ENCODE data around the gene LRCH3.

LRCH3 gene

GRCh38 chr3:197791892-197792647 lies 1.0 kb downstream of the LRCH3 start:
- no peak for DNase-seq (ENCODE audit: low read depth in 2 of 3, low spot score in 2 of 3)

- DNase-seq (ENCODE audit: low read depth in 2 of 3, low spot score in 2 of 3), result no peak
These were observed 2.2 kb downstream of the LRCH3 start for GRCh38 chr3:197793247-197793646.

- DNase-seq (ENCODE audit: low read depth in 2 of 3, low spot score in 2 of 3), result no peak
These were observed 3.1 kb downstream of the LRCH3 start for GRCh38 chr3:197794115-197794514.

GRCh38 chr3:197795200-197795599 lies 4.1 kb downstream of the LRCH3 start:
- DNase-seq (ENCODE audit: low read depth in 2 of 3, low spot score in 2 of 3), result no peak

- no peak for DNase-seq (ENCODE audit: low read depth in 2 of 3, low spot score in 2 of 3)
These were observed 5.0 kb downstream of the LRCH3 start for GRCh38 chr3:197796087-197796486.

GRCh38 chr3:197798863-197799262 lies 7.8 kb downstream of the LRCH3 start:
- DNase-seq (ENCODE audit: low read depth in 2 of 3, low spot score in 2 of 3), result no peak

GRCh38 chr3:197800379-197800778 lies 9.3 kb downstream of the LRCH3 start:
- no peak for DNase-seq (ENCODE audit: low read depth in 2 of 3, low spot score in 2 of 3)

GRCh38 chr3:197801891-197802778 lies 11.1 kb downstream of the LRCH3 start:
- no peak for DNase-seq (ENCODE audit: low read depth in 2 of 3, low spot score in 2 of 3)

GRCh38 chr3:197802779-197803459 lies 11.9 kb downstream of the LRCH3 start:
- no peak for DNase-seq (ENCODE audit: low read depth in 2 of 3, low spot score in 2 of 3)

GRCh38 chr3:197804511-197804910 lies 13.5 kb downstream of the LRCH3 start:
- DNase-seq (ENCODE audit: low read depth in 2 of 3, low spot score in 2 of 3), result no peak

- no peak for DNase-seq (ENCODE audit: low read depth in 2 of 3, low spot score in 2 of 3)
These were observed 17.0 kb downstream of the LRCH3 start for GRCh38 chr3:197807969-197808587.

- no peak for DNase-seq (ENCODE audit: low read depth in 2 of 3, low spot score in 2 of 3)
These were observed 18.4 kb downstream of the LRCH3 start for GRCh38 chr3:197809356-197810020.

- no peak for DNase-seq (ENCODE audit: low read depth in 2 of 3, low spot score in 2 of 3)
These were observed 19.8 kb downstream of the LRCH3 start for GRCh38 chr3:197810901-197811300.

- DNase-seq (ENCODE audit: low read depth in 2 of 3, low spot score in 2 of 3), result no peak
These were observed 20.3 kb downstream of the LRCH3 start for GRCh38 chr3:197811343-197811742.

GRCh38 chr3:197814372-197814771 lies 23.3 kb downstream of the LRCH3 start:
- no peak for DNase-seq (ENCODE audit: low read depth in 2 of 3, low spot score in 2 of 3)

GRCh38 chr3:197820550-197821335 lies 29.7 kb downstream of the LRCH3 start:
- DNase-seq (ENCODE audit: low read depth in 2 of 3, low spot score in 2 of 3), result no peak

GRCh38 chr3:197829397-197830045 lies 38.5 kb downstream of the LRCH3 start:
- DNase-seq (ENCODE audit: low read depth in 2 of 3, low spot score in 2 of 3), result no peak

GRCh38 chr3:197830308-197830966 lies 39.4 kb downstream of the LRCH3 start:
- DNase-seq (ENCODE audit: low read depth in 2 of 3, low spot score in 2 of 3), result no peak

GRCh38 chr3:197830967-197831313 lies 39.9 kb downstream of the LRCH3 start:
- no peak for DNase-seq (ENCODE audit: low read depth in 2 of 3, low spot score in 2 of 3)
